Measurements from ENCODE around the gene ANAPC2.

ANAPC2 gene

GRCh38 chr9:137215196-137215986 lies 27.0 kb upstream of the ANAPC2 start:
- no peak for DNase-seq (ENCODE audit: low spot score)

DNA sequence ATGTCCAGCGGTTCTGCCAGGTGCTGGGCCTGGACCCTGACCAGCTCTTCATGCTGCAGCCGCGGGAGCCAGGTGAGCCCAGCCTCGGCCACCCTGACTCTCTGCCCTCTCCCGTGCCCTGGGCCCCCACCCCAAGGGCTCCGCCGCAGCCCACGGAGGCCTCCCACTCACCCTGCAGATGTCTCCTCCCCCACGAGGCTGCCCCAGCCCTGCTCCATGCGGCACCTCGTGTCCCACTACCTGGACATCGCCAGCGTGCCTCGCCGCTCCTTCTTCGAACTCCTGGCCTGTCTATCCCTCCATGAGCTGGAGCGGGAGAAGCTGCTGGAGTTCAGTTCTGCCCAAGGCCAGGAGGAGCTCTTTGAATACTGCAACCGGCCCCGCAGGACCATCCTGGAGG lies 26.3 kb upstream of the ANAPC2 start:
- DNase-seq (ENCODE audit: low spot score), result no peak

DNA sequence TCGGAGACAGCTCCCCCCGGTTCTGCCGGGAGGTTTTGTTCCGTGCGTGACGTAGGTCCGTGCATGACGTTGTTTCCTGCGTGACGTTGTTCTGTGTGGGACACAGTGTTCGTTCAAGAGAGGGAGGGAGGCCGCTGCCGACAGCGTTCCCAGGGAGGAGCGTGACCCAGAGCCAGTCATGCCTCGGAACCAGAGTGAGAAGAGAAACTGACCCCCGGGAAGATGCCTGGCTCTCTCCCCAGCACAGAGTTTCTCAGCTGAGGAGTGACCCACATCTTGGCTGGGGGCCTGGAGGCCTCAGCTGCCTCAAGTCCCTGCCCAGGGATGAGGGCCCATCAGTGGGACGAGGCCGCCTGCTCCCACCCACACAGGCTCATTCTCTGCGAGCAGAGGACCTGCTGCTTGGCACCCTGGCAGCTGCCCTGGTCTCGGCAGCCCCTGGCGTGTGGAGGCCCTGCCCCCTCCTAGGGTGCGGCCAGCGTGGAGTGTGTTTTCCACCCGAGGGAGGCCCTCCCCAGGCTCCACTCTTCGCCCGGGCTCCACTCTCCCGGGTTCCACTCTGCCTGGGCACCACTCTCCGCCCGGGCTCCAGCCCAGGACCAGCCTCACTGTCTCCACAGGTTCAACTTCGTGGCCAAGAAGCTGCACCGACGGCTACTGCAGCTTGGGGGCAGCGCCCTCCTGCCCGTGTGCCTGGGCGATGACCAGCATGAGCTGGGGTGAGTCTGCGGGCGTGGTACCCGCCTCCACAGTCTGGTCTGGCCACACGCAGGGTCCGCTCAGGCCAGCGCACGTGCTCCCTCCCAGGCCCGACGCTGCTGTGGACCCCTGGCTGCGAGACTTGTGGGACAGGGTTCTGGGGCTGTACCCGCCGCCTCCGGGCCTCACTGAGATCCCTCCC lies 25.1 kb upstream of the ANAPC2 start:
- DNase-seq (ENCODE audit: low spot score), result no peak

- DNase-seq (ENCODE audit: low spot score), result no peak
Measured at GRCh38 chr9:137212520-137212919, 24.2 kb upstream of the ANAPC2 start.

DNA sequence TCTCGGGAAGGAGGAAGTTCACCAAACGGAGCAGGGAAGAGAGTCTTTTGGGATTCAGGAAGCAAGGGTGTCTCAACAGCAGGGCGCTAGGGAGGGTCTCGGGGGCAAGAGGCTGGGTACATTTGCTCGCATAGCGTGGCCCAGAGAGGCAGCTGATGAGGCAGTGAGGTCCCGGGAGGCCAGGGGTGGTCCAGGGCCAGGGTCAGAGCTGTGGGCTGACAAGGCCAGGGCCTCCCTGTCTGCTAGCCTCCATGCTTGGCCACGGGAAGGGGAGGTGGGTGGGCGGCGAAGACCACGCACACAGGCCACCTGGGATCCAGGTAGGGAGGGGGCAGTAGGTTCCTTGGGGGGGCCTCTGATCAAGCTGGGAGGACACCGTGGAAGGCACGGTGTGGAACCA lies 23.2 kb upstream of the ANAPC2 start:
- no peak for DNase-seq (ENCODE audit: low spot score)

DNA sequence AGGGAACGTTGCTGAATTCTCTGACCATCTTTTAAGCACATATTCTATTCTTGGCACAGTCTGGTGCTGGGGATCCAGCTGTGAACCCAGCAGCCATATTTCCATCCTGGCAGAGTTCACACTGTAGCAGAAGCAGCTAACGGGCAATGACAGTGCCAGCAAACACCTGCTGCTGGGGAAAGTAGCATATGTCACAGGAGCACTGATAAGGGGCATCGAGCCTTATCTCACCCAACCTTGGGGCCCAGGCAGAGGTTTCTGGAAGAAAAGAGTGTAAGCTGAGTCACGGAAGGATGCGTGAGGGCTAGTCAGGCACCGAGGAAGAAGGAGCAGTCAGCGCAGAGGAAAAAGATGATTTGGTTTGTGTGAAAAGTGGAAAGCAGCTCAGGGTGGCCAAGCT lies 18.2 kb upstream of the ANAPC2 start:
- no peak for DNase-seq (ENCODE audit: low spot score)

DNA sequence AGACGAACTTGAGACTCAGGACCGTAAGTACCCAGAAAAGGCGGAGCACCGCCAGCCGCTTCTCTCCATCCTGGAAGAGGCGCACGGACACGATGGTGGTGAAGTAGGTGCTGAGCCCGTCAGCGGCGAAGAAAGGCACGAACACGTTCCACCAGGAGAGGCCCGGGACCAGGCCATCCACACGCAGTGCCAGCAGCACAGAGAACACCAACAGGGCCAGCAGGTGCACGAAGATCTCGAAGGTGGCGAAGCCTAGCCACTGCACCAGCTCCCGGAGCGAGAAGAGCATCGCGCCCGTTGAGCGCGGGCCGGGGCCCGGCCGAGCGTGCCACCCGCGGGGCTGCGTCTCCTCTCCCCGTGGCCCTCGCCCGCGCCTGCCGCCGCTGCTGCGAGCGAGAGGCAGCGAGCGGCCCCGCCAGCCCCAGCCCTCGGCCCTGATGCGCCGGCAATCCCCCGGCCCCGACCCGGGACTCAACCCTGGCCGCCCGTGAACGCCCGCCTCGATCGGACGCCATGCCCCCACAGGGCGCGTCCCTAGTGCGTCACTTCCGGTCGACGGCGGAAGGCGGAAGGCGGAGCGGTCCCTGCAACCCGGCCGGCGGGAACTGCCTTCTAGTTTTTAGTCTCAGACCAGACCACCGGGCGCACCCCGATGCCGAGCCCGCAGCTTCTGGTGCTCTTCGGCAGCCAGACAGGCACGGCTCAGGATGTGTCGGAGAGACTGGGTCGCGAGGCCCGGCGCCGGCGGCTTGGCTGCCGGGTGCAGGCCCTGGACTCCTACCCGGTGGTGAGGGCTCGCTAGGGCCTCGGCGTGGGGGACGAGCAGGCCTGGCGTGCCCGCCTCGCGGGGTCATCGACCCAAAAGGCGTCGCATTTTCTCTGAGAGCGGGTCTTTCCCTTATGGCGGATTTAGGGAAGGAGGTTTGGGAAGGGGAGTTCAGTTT lies 17.0 kb upstream of the ANAPC2 start, which contains the start of the genes NDOR1 and TMEM203:
NDOR1 (plus strand) TSS at position 575 of the 944 bp plus-strand sequence; CDS start at position 653, 78 bp downstream.
TMEM203 (minus strand) TSS at position 523 of the 944 bp plus-strand sequence; CDS start at position 289, 234 bp downstream.
- DNase-seq (ENCODE audit: low spot score), result peak; percentile 95

DNA sequence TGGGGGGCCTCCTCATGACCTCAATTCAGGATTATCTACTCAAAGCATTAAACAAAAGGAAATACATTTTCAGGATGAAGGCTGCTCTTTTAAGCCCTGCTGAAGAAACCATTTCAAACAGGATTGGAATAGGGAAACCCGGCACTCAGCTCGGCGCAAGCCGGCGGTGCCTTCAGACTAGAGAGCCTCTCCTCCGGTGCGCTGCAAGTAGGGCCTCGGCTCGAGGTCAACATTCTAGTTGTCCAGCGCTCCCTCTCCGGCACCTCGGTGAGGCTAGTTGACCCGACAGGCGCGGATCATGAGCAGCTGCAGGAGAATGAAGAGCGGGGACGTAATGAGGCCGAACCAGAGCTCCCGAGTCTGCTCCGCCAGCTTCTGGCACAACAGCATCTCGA lies 16.4 kb upstream of the ANAPC2 start:
- DNase-seq (ENCODE audit: low spot score), result no peak

DNA sequence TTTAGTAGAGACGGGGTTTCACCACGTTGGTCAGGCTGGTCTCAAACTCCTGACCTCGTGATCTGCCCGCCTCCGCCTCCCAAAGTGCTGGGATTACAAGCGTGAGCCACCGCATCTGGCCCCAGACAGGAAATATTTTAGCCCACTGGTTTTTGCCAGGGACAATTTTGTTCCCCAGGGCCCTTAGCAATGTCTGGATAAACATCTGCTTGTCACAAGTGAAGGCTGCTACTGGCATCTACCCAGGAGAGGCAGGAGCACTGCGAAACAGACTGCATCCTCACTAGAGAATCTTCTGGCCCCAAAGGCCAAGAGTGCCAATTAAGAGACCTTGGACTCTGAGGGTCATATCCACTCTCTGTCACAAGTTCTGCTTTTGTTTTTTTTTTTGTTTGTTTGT lies 14.6 kb upstream of the ANAPC2 start:
- no peak for DNase-seq (ENCODE audit: low spot score)

DNA sequence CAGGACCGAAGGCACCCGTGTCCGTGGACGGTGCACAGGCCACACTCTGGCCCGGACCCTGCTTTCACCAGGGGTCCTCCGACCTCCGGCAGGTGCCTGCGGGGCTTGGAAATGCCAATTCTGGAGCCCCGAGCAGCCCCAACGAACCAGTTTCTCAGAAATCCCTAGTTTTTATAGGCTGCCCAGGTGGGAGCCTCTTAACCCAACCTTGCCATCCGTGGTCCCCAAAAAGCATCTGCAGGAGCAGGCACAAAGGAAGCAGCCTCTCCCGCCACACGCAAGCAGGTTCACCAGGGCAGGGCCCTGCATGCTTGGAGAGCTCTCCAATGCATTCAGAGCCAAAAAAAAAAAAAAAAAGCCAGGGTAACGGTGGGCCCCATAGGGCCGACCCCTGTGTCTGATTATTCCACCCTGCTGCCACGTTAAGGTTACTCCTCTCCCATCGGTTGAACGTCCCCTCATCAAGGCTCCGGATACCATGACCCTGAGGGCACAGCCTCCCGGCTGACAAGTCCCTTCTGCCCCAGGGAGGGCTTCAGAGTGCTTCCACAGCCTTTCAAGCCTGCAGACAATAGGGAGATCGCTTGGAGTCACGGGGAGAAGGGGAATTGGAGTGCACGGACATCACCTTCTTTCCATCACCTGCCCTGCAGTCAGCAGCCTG lies 13.0 kb upstream of the ANAPC2 start:
- no peak for DNase-seq (ENCODE audit: low spot score)

DNA sequence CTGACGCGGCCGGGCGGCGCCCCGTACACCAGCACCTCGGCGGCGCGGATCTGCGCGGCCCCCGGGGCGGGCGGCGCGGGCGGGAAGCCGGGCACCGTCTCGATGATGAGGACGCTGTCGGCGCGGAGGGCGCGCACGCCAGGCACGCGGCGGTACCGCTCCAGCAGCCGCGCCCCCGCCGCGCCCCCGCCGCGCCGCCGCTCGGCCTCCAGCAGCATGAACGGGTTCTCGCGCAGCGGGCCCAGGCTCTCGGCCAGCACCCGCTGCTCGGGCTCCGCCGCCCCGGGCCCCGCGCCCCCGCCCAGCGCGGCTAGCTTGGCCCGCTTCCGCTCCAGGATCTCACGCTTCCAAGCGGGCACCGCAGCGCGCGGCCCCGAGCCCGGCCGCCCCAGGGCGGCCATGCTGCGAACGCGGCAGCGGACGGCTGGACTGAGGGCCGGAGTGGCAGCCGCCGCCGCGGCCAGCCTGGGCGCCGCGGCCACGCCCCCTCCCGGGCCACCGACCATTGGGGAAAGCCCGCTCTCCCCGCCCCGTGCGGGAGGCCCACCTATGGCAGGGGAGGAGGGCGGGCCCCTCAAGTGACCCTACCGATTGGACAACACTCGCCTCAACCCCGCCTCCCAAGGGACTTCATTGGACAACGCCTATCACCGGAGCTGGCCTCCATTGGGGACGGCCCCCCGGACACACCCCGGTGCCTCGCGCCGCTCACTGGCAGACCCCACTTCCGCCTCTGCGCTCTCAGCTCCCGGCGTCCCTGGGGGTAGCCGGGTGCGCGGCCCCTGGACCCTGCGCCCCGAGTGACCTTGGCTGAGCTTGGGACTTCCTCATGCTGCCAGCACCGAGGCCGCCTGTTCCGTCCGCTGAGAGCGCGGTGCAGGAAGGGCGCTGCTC lies 12.2 kb upstream of the ANAPC2 start, which contains the start of gene TPRN:
TPRN (minus strand) TSS at position 431 of the 894 bp plus-strand sequence; CDS start at position 401, 30 bp downstream.
- DNase-seq (ENCODE audit: low spot score), result peak; percentile 100

DNA sequence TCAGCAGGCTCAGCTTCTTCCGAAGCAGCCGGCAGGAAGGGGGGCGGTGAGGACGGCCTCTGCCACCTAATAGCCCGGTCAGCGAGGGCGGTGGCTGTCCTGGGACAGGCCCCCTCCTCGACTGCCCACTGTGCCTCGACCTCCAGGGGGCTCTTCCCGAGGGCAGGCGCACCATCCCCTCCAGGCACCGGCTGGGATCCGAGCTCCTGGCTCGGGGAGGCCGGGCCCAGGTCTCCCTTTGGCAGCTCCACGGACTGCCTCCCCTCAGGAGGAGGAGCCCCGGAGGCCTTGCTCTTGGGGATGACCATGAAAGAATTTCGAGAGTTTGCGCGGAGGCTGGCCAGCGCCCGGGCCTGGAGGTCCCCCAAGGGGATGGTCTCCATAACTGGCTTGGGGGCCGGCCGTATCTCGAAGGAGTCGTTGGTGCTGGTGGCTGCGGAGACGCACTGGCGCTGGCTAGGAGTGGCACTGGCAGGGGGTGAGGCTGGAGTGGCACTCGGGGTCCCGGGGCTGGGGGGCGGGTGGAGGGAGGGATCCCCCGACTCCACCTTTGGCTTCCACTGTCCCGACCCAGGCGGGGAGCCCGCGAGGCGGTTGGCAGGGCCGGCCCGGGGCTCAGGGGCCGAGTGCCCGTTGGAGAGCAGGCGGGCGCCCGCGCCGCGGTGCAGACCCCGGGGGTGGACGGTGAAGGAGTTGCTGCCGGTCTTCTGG lies 11.2 kb upstream of the ANAPC2 start:
- DNase-seq (ENCODE audit: low spot score), result no peak

- no peak for DNase-seq (ENCODE audit: low spot score)
Measured at GRCh38 chr9:137198902-137199283, 10.5 kb upstream of the ANAPC2 start.

- DNase-seq (ENCODE audit: low spot score), result no peak
Measured at GRCh38 chr9:137198051-137198901, 9.9 kb upstream of the ANAPC2 start.

GRCh38 chr9:137195525-137196220 lies 7.3 kb upstream of the ANAPC2 start:
- no peak for DNase-seq (ENCODE audit: low spot score)

- DNase-seq (ENCODE audit: low spot score), result no peak
Measured at GRCh38 chr9:137194909-137195308, 6.5 kb upstream of the ANAPC2 start.

DNA sequence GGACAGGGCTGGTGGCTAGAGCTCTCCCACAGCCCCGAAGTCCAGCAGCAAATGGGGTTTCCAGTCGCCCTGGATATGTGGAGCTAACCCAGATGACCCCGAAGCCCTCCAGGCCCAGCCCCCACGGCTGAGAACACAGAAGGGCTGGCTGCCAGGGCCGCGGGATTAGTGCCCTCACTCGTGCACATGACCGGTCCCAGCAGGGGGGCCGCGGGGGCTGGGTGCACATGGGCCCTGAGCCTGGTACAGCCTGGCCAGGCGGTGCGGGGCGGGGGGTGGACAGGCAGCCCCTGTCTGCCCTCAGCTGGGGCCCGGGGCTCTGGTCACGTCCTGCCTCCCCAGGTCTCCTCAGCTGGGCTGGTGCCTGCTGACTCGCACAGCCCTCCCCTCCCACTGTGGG lies 6.0 kb upstream of the ANAPC2 start:
- DNase-seq (ENCODE audit: low spot score), result no peak

- DNase-seq (ENCODE audit: low spot score), result no peak
Measured at GRCh38 chr9:137193771-137194170, 5.4 kb upstream of the ANAPC2 start.

All from COLO829 (cell line).